Panc1 (cell line): ENCODE measurements around the gene IL2RA.

Experiments used
- POLR2AphosphoS5 ChIP-seq: IDR thresholded peaks from 2 replicates; pipeline ENCODE4 v1.6.1; 2012; ENCODE audit warnings: mild to moderate bottlenecking, low read depth, low read length, moderate library complexity
- SIN3A ChIP-seq: IDR thresholded peaks from 2 replicates; pipeline ENCODE4 v1.6.1; 2012; ENCODE audit warnings: low read depth, mild to moderate bottlenecking, low read length, moderate library complexity, borderline replicate concordance; ENCODE audit not compliant: insufficient read depth
- TF ChIP-seq, protein P1 (sequence below): fragments of 450-650 bp; IDR thresholded peaks from 2 replicates; pipeline ENCODE4 v1.5.1; 2017; ENCODE audit warnings: mild to moderate bottlenecking
- TF ChIP-seq, protein P2 (sequence below), 2 experiments: IDR thresholded peaks; 2 replicates each; pipeline ENCODE4 v1.6.1; 2011 to 2012; ENCODE audit warnings: low read depth in 2 of 2, control low read depth in 1 of 2, low read length in 1 of 2, mild to moderate bottlenecking in 1 of 2, moderate library complexity in 1 of 2; ENCODE audit not compliant: insufficient read depth in 1 of 2

DNA sequence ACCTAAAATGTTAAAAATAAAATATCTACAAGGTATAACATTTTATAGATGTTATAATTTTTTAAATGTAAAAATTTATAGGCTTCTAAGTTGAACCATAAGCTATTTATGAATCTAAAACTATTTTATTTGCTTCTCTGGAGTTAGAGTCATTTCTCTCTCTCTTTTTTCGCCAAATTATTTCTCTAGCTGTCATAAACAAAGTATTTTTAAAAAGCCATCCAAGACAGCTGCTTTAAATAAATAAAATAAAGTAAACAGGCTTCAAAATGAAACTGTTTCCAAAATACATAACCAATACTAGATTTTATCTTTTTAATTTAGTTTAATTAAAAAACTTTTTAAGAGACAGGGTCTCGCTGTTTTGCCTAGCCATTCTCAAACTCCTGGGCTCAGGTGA is 72.4 kb downstream of the IL2RA start:
- TF ChIP-seq, protein P1, sequence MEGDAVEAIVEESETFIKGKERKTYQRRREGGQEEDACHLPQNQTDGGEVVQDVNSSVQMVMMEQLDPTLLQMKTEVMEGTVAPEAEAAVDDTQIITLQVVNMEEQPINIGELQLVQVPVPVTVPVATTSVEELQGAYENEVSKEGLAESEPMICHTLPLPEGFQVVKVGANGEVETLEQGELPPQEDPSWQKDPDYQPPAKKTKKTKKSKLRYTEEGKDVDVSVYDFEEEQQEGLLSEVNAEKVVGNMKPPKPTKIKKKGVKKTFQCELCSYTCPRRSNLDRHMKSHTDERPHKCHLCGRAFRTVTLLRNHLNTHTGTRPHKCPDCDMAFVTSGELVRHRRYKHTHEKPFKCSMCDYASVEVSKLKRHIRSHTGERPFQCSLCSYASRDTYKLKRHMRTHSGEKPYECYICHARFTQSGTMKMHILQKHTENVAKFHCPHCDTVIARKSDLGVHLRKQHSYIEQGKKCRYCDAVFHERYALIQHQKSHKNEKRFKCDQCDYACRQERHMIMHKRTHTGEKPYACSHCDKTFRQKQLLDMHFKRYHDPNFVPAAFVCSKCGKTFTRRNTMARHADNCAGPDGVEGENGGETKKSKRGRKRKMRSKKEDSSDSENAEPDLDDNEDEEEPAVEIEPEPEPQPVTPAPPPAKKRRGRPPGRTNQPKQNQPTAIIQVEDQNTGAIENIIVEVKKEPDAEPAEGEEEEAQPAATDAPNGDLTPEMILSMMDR: no peak
- TF ChIP-seq POLR2AphosphoS5: no peak
- TF ChIP-seq, protein P2, sequence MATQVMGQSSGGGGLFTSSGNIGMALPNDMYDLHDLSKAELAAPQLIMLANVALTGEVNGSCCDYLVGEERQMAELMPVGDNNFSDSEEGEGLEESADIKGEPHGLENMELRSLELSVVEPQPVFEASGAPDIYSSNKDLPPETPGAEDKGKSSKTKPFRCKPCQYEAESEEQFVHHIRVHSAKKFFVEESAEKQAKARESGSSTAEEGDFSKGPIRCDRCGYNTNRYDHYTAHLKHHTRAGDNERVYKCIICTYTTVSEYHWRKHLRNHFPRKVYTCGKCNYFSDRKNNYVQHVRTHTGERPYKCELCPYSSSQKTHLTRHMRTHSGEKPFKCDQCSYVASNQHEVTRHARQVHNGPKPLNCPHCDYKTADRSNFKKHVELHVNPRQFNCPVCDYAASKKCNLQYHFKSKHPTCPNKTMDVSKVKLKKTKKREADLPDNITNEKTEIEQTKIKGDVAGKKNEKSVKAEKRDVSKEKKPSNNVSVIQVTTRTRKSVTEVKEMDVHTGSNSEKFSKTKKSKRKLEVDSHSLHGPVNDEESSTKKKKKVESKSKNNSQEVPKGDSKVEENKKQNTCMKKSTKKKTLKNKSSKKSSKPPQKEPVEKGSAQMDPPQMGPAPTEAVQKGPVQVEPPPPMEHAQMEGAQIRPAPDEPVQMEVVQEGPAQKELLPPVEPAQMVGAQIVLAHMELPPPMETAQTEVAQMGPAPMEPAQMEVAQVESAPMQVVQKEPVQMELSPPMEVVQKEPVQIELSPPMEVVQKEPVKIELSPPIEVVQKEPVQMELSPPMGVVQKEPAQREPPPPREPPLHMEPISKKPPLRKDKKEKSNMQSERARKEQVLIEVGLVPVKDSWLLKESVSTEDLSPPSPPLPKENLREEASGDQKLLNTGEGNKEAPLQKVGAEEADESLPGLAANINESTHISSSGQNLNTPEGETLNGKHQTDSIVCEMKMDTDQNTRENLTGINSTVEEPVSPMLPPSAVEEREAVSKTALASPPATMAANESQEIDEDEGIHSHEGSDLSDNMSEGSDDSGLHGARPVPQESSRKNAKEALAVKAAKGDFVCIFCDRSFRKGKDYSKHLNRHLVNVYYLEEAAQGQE (IDR thresholded peaks at IDR 0.05; ENCODE audit: insufficient read depth in 1 of 2, low read depth in 2 of 2, low read length in 1 of 2): no peak
- no peak for TF ChIP-seq SIN3A
